HG03457 (cell line): Measurements from ENCODE around the gene ATP5F1E.

Experiments used
- ATAC-seq: cut with Tn5 transposase; IDR thresholded peaks from one replicate; pipeline ENCODE4 v1.9.1; 2021; ENCODE audit warnings: moderate number of reproducible peaks; ENCODE audit not compliant: unreplicated experiment

The ATP5F1E gene

GRCh38 chr20:59006864-59007664 lies 25.1 kb downstream of the ATP5F1E start, which contains the start of gene CTSZ:
TSS of gene CTSZ (minus strand) at chr20:59007254. CDS start at chr20:59007128, 126 bp downstream.
- ATAC-seq: no peak

- no peak for ATAC-seq
Measured at GRCh38 chr20:59006167-59006863, 25.8 kb downstream of the ATP5F1E start.

- peak; percentile 0 for ATAC-seq
Measured at GRCh38 chr20:59005523-59006166, 26.5 kb downstream of the ATP5F1E start.

- ATAC-seq: peak; percentile 46
Measured at GRCh38 chr20:59004763-59005522, 27.2 kb downstream of the ATP5F1E start.

GRCh38 chr20:59004493-59004762 lies 27.7 kb downstream of the ATP5F1E start:
- no peak for ATAC-seq

- no peak for ATAC-seq
Measured at GRCh38 chr20:59003836-59004492, 28.2 kb downstream of the ATP5F1E start.

- no peak for ATAC-seq
Measured at GRCh38 chr20:59002874-59003399, 29.2 kb downstream of the ATP5F1E start.

- no peak for ATAC-seq
Measured at GRCh38 chr20:59002388-59002787, 29.7 kb downstream of the ATP5F1E start.

- no peak for ATAC-seq
Measured at GRCh38 chr20:59001449-59002171, 30.5 kb downstream of the ATP5F1E start.

GRCh38 chr20:59001068-59001448 lies 31.1 kb downstream of the ATP5F1E start:
- ATAC-seq: no peak

GRCh38 chr20:59000326-59000725 lies 31.8 kb downstream of the ATP5F1E start:
- ATAC-seq: no peak

GRCh38 chr20:58998656-58999055 lies 33.5 kb downstream of the ATP5F1E start:
- ATAC-seq: no peak

- no peak for ATAC-seq
Measured at GRCh38 chr20:58997141-58997770, 34.9 kb downstream of the ATP5F1E start.

- ATAC-seq: no peak
Measured at GRCh38 chr20:58996226-58996611, 35.9 kb downstream of the ATP5F1E start.

- no peak for ATAC-seq
Measured at GRCh38 chr20:58995461-58996225, 36.5 kb downstream of the ATP5F1E start.

- no peak for ATAC-seq
Measured at GRCh38 chr20:58994390-58995159, 37.6 kb downstream of the ATP5F1E start.

GRCh38 chr20:58993332-58994248 lies 38.5 kb downstream of the ATP5F1E start:
- no peak for ATAC-seq
